Mesenchymal stem cell (in vitro differentiated cells and primary cell): ENCODE results near the gene ERG.

ENCODE experiments used
- DNase-seq: peaks from one replicate; pipeline ENCODE4 v3.0.0-alpha.2; 2013
- H2AFZ ChIP-seq: one replicate; pipeline ENCODE4 v1.6.1; 2013; ENCODE audit warnings: low read depth, mild to moderate bottlenecking, control low read depth, inconsistent platforms, low read length, moderate library complexity
- H2AK5ac ChIP-seq: 2 replicates; pipeline ENCODE4 v1.6.1; 2013; ENCODE audit warnings: low read length, moderate library complexity, mild to moderate bottlenecking, inconsistent platforms; ENCODE audit not compliant: severe bottlenecking
- H2BK120ac ChIP-seq: one replicate; pipeline ENCODE4 v1.6.1; 2013; ENCODE audit warnings: low read depth, mild to moderate bottlenecking, inconsistent platforms, low read length, moderate library complexity
- H2BK12ac ChIP-seq, 2 experiments: one replicate each; pipeline ENCODE4 v1.6.1; 2013; ENCODE audit warnings: inconsistent platforms in 2 of 2, low read length in 2 of 2, mild to moderate bottlenecking in 2 of 2, moderate library complexity in 2 of 2, control low read depth in 1 of 2
- H2BK15ac ChIP-seq: one replicate; pipeline ENCODE4 v1.6.1; 2013; ENCODE audit warnings: mild to moderate bottlenecking, low read depth, inconsistent platforms; ENCODE audit not compliant: poor library complexity, severe bottlenecking
- H2BK5ac ChIP-seq: 2 replicates; pipeline ENCODE4 v1.6.1; 2013; ENCODE audit warnings: low read depth, mild to moderate bottlenecking, low read length, control low read depth, inconsistent platforms; ENCODE audit not compliant: poor library complexity, severe bottlenecking
- H3K14ac ChIP-seq, 2 experiments: one replicate each; pipeline ENCODE4 v1.6.1; 2013; ENCODE audit warnings: inconsistent platforms in 2 of 2, low read length in 2 of 2, control low read depth in 1 of 2, mild to moderate bottlenecking in 1 of 2, moderate library complexity in 1 of 2
- H3K18ac ChIP-seq, 2 experiments: one replicate each; pipeline ENCODE4 v1.6.1; 2013; ENCODE audit warnings: inconsistent platforms in 2 of 2, low read length in 2 of 2, control low read depth in 1 of 2, low read depth in 1 of 2, mild to moderate bottlenecking in 1 of 2
- H3K23ac ChIP-seq, 2 experiments: one replicate each; pipeline ENCODE4 v1.6.1; 2013; ENCODE audit warnings: inconsistent platforms in 2 of 2, low read length in 2 of 2, mild to moderate bottlenecking in 2 of 2, moderate library complexity in 2 of 2, control low read depth in 1 of 2
- H3K27ac ChIP-seq: 2 replicates; pipeline ENCODE4 v1.5.1; 2013; ENCODE audit warnings: mild to moderate bottlenecking, moderate library complexity, low read length, control low read depth, inconsistent platforms; ENCODE audit not compliant: poor library complexity, severe bottlenecking
- H3K27me3 ChIP-seq, 2 experiments: 2 replicates each; pipeline versions ENCODE4 v1.6.1 to v1.7.0; 2013; ENCODE audit warnings: low read length in 2 of 2, mild to moderate bottlenecking in 2 of 2, moderate library complexity in 2 of 2, control low read depth in 1 of 2, inconsistent platforms in 1 of 2; ENCODE audit not compliant: control insufficient read depth in 1 of 2, insufficient read depth in 1 of 2
- H3K36me3 ChIP-seq, 2 experiments: 2 replicates each; pipeline versions ENCODE4 v1.6.1 to v1.7.0; 2013; ENCODE audit warnings: low read length in 2 of 2, control low read depth in 1 of 2, inconsistent platforms in 1 of 2, low read depth in 1 of 2, mild to moderate bottlenecking in 1 of 2; ENCODE audit not compliant: insufficient read depth in 2 of 2, control insufficient read depth in 1 of 2
- H3K4ac ChIP-seq, 2 experiments: one replicate each; pipeline ENCODE4 v1.6.1; 2013; ENCODE audit warnings: inconsistent platforms in 2 of 2, low read length in 2 of 2, mild to moderate bottlenecking in 2 of 2, moderate library complexity in 2 of 2, control low read depth in 1 of 2, low read depth in 1 of 2
- H3K4me1 ChIP-seq: 2 replicates; pipeline ENCODE4 v1.6.1; 2013; ENCODE audit warnings: low read depth, low read length, control low read depth; ENCODE audit not compliant: control insufficient read depth, insufficient read depth
- H3K4me2 ChIP-seq: 2 replicates; pipeline ENCODE4 v1.6.1; 2013; ENCODE audit warnings: low read length, mild to moderate bottlenecking, inconsistent platforms; ENCODE audit not compliant: poor library complexity, severe bottlenecking
- H3K4me3 ChIP-seq, 2 experiments: 2 replicates each; pipeline versions ENCODE4 v1.5.1 to v1.7.0; 2013; ENCODE audit warnings: low read length in 2 of 2, mild to moderate bottlenecking in 2 of 2, control low read depth in 1 of 2, low read depth in 1 of 2; ENCODE audit not compliant: insufficient read depth in 1 of 2
- H3K79me1 ChIP-seq: replicated peaks from 2 replicates; pipeline ENCODE4 v1.6.1; 2013; ENCODE audit warnings: mild to moderate bottlenecking, control low read depth, low read length, inconsistent platforms; ENCODE audit not compliant: poor library complexity, severe bottlenecking
- H3K9ac ChIP-seq: 2 replicates; pipeline ENCODE4 v1.7.0; 2013; ENCODE audit warnings: mild to moderate bottlenecking, low read length, moderate library complexity
- H3K9me3 ChIP-seq: 2 replicates; pipeline ENCODE4 v1.7.0; 2013; ENCODE audit warnings: mild to moderate bottlenecking, low read length; ENCODE audit not compliant: control insufficient read depth
- H4K8ac ChIP-seq: one replicate; pipeline ENCODE4 v1.6.1; 2013; ENCODE audit warnings: inconsistent platforms, mild to moderate bottlenecking, low read length, moderate library complexity
- H4K91ac ChIP-seq: one replicate; pipeline ENCODE4 v1.6.1; 2013; ENCODE audit warnings: mild to moderate bottlenecking, low read length, inconsistent platforms
- WGBS: methylation state at CpG from one replicate; pipeline ENCODE4 v1.1.7; 2013; ENCODE audit warnings: mixed read lengths; 5-methylcytosine and 5-hydroxymethylcytosine counted together

The ERG gene

GRCh38 chr21:38511662-38512243 is 13.5 kb upstream of the ERG start:
- 85% methylated on average over 3 of the region's 3 CpGs for WGBS
- Histone ChIP-seq H3K79me1 (no peaks in the 10 kb centered on the region), H4K91ac (no peak overlapping the region), H3K9me3 (peaks cover 8% of the 10 kb centered on the region), H3K27me3 (peaks cover 4 to 17% of the 10 kb centered on the region in 2 experiments), H3K18ac (no peak overlapping the region), H2AK5ac (no peak overlapping the region), H3K23ac (no peak overlapping the region), H3K4ac (no peak overlapping the region), H3K4me3 (no peak overlapping the region), H2AFZ (no peak overlapping the region), H2BK5ac (no peak overlapping the region), H3K27ac (no peak overlapping the region), H3K14ac (no peak overlapping the region), H2BK120ac (no peak overlapping the region), H4K8ac (no peak overlapping the region), H3K9ac (no peak overlapping the region), H2BK15ac (no peak overlapping the region), H3K4me1 (peaks cover 4% of the 10 kb centered on the region), H3K36me3 (no peaks in the 10 kb centered on the region), H3K4me2 (no peak overlapping the region), H2BK12ac (no peak overlapping the region)
- no peak for DNase-seq

- Histone ChIP-seq H3K14ac (no peak overlapping the region), H2AFZ (no peak overlapping the region), H2BK120ac (no peak overlapping the region), H4K8ac (no peak overlapping the region), H3K18ac (no peak overlapping the region), H3K27me3 (peaks cover 4 to 17% of the 10 kb centered on the region in 2 experiments), H2BK12ac (no peak overlapping the region), H3K23ac (no peak overlapping the region), H3K4ac (no peak overlapping the region), H3K36me3 (no peaks in the 10 kb centered on the region), H3K4me2 (no peak overlapping the region), H3K79me1 (no peaks in the 10 kb centered on the region), H3K4me3 (no peak overlapping the region), H3K9me3 (peaks cover 8% of the 10 kb centered on the region), H2BK5ac (no peak overlapping the region), H2BK15ac (no peak overlapping the region), H3K9ac (no peak overlapping the region), H2AK5ac (no peak overlapping the region), H4K91ac (no peak overlapping the region), H3K4me1 (peaks cover 4% of the 10 kb centered on the region), H3K27ac (no peak overlapping the region)
- no CpG with 5 or more reads among the region's 1 CpG for WGBS
- no peak for DNase-seq
These were observed 12.9 kb upstream of the ERG start for GRCh38 chr21:38511198-38511597.

- no peak overlapping the region for H2BK5ac ChIP-seq
- no peak overlapping the region for H3K27ac ChIP-seq
- DNase-seq: no peak
- no peak overlapping the region for H4K8ac ChIP-seq
- H3K4me3 ChIP-seq: no peak overlapping the region
- no peaks in the 10 kb centered on the region for H3K79me1 ChIP-seq
- H2BK15ac ChIP-seq: no peak overlapping the region
- no peak overlapping the region for H3K4me2 ChIP-seq
- no peak overlapping the region for H2AFZ ChIP-seq
- H3K9ac ChIP-seq: no peak overlapping the region
- no peak overlapping the region for H3K23ac ChIP-seq
- WGBS: 92% methylated on average over 4 of the region's 4 CpGs
- H2BK120ac ChIP-seq: no peak overlapping the region
- H3K14ac ChIP-seq: no peak overlapping the region
- H3K27me3 ChIP-seq: peaks cover 4 to 17% of the 10 kb centered on the region in 2 experiments
- no peak overlapping the region for H2BK12ac ChIP-seq
- peaks cover 4% of the 10 kb centered on the region for H3K4me1 ChIP-seq
- no peaks in the 10 kb centered on the region for H3K9me3 ChIP-seq
- no peak overlapping the region for H4K91ac ChIP-seq
- no peaks in the 10 kb centered on the region for H3K36me3 ChIP-seq
- no peak overlapping the region for H3K18ac ChIP-seq
- no peak overlapping the region for H3K4ac ChIP-seq
- H2AK5ac ChIP-seq: no peak overlapping the region
These were observed 9.2 kb upstream of the ERG start for GRCh38 chr21:38507374-38507942.

- no peak overlapping the region for H3K4me3 ChIP-seq
- H3K27me3 ChIP-seq: peaks cover 4 to 17% of the 10 kb centered on the region in 2 experiments
- no peak overlapping the region for H2AK5ac ChIP-seq
- no peaks in the 10 kb centered on the region for H3K79me1 ChIP-seq
- peak; percentile 27 for DNase-seq
- H3K27ac ChIP-seq: no peak overlapping the region
- H3K36me3 ChIP-seq: no peaks in the 10 kb centered on the region
- H4K91ac ChIP-seq: no peak overlapping the region
- H3K18ac ChIP-seq: no peak overlapping the region
- no peak overlapping the region for H3K9ac ChIP-seq
- no peak overlapping the region for H4K8ac ChIP-seq
- no peak overlapping the region for H2BK5ac ChIP-seq
- no peak overlapping the region for H2AFZ ChIP-seq
- H2BK120ac ChIP-seq: no peak overlapping the region
- no peak overlapping the region for H3K14ac ChIP-seq
- H2BK12ac ChIP-seq: no peak overlapping the region
- WGBS: 65% methylated on average over 24 of the region's 24 CpGs
- no peaks in the 10 kb centered on the region for H3K9me3 ChIP-seq
- H3K4me2 ChIP-seq: peak overlapping the region; percentile 55
- H3K4me1 ChIP-seq: peaks cover 4% of the 10 kb centered on the region
- no peak overlapping the region for H2BK15ac ChIP-seq
- no peak overlapping the region for H3K23ac ChIP-seq
- no peak overlapping the region for H3K4ac ChIP-seq
These were observed 8.5 kb upstream of the ERG start for GRCh38 chr21:38506661-38507281.
